ENCODE results near the gene EPHB6. TPM values are rescaled to one million over a fixed set of nuclear protein-coding genes. Genes with fewer than 3 reads are reported as not detected.

Gene EPHB6
- total RNA-seq, 3 donors from 2014 or later: 5.2 to 29.8 (median 29.6) TPM

DNA sequence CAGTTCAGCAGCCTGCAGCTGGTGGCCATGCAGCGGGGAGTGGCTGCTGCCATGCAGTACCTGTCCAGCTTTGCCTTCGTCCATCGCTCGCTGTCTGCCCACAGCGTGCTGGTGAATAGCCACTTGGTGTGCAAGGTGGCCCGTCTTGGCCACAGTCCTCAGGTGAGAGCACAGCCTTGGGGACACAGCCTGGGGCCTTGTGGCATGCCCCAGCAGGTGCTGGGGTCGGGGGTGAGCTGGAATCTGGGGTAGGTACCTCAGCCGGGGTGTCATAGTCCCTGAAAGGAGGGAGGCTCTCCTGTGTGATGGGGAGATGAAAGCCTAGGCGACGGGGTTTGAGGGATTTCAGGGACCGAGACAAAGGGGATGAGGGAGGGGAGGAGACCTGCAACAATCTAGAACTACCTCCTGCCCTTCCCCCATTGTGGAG lies 14.1 kb downstream of the EPHB6 start:
- intact Hi-C loops (cut with DNase I; ENCODE audit: low total_unique reads): no loop called here
- H3K27me3 ChIP-seq: no peaks in the 10 kb centered on the region
- TF ChIP-seq CTCF (IDR thresholded peaks at IDR 0.05) (no peak), POLR2AphosphoS5 (IDR thresholded peaks at IDR 0.05) (no peak), POLR2A (IDR thresholded peaks at IDR 0.05) (no peak)
- H3K9me3 ChIP-seq: no peaks in the 10 kb centered on the region
- no peak overlapping the region for H3K4me3 ChIP-seq
- no peak overlapping the region for H3K27ac ChIP-seq
- H3K36me3 ChIP-seq: no peaks in the 10 kb centered on the region
- no peaks in the 10 kb centered on the region for H3K4me1 ChIP-seq
- no peak for DNase-seq (ENCODE audit: low spot score in 2 of 2)

GRCh38 chr7:142869434-142869833 lies 14.6 kb downstream of the EPHB6 start:
- no peak for DNase-seq (ENCODE audit: low spot score in 2 of 2)
- H3K4me1 ChIP-seq: no peaks in the 10 kb centered on the region
- no peaks in the 10 kb centered on the region for H3K27me3 ChIP-seq
- no peaks in the 10 kb centered on the region for H3K36me3 ChIP-seq
- intact Hi-C loops (cut with DNase I; ENCODE audit: low total_unique reads): no loop called here
- H3K9me3 ChIP-seq: no peaks in the 10 kb centered on the region
- TF ChIP-seq POLR2AphosphoS5 (IDR thresholded peaks at IDR 0.05): no peak
- no peak for TF ChIP-seq CTCF (IDR thresholded peaks at IDR 0.05)
- TF ChIP-seq POLR2A (IDR thresholded peaks at IDR 0.05): no peak
- no peak overlapping the region for H3K27ac ChIP-seq
- no peak overlapping the region for H3K4me3 ChIP-seq

DNA sequence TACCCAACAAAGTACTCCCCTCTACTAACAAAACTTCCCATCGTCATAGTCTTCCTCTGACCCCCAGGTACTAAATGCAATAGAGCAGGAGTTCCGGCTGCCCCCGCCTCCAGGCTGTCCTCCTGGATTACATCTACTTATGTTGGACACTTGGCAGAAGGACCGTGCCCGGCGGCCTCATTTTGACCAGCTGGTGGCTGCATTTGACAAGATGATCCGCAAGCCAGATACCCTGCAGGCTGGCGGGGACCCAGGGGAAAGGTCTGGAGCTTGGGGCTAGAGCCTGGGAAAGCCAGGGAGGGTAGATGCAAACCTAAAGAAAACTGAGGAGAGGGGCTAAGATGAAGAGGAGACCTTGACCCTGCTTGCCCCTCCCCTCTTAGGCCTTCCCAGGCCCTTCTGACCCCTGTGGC lies 15.3 kb downstream of the EPHB6 start:
- TF ChIP-seq POLR2AphosphoS5 (IDR thresholded peaks at IDR 0.05) (no peak), POLR2A (IDR thresholded peaks at IDR 0.05) (no peak), CTCF (IDR thresholded peaks at IDR 0.05) (no peak)
- Histone ChIP-seq H3K4me3 (no peak overlapping the region), H3K36me3 (no peaks in the 10 kb centered on the region), H3K27me3 (no peaks in the 10 kb centered on the region), H3K4me1 (no peaks in the 10 kb centered on the region), H3K9me3 (no peaks in the 10 kb centered on the region), H3K27ac (no peak overlapping the region)
- intact Hi-C loops (cut with DNase I; ENCODE audit: low total_unique reads): no loop called here
- peak in 1 of 2 donors; percentile 46 for DNase-seq (ENCODE audit: low spot score in 2 of 2)

- TF ChIP-seq POLR2A (IDR thresholded peaks at IDR 0.05) (no peak), CTCF (IDR thresholded peaks at IDR 0.05) (no peak), POLR2AphosphoS5 (IDR thresholded peaks at IDR 0.05) (no peak)
- intact Hi-C loops (cut with DNase I; ENCODE audit: low total_unique reads): no loop called here
- Histone ChIP-seq H3K36me3 (no peaks in the 10 kb centered on the region), H3K9me3 (no peaks in the 10 kb centered on the region), H3K27me3 (no peaks in the 10 kb centered on the region), H3K27ac (no peak overlapping the region), H3K4me1 (no peaks in the 10 kb centered on the region), H3K4me3 (no peak overlapping the region)
- DNase-seq (ENCODE audit: low spot score in 2 of 2): peak in 1 of 2 donors; percentile 35
Observed at GRCh38 chr7:142870566-142871259, 15.8 kb downstream of the EPHB6 start.

DNA sequence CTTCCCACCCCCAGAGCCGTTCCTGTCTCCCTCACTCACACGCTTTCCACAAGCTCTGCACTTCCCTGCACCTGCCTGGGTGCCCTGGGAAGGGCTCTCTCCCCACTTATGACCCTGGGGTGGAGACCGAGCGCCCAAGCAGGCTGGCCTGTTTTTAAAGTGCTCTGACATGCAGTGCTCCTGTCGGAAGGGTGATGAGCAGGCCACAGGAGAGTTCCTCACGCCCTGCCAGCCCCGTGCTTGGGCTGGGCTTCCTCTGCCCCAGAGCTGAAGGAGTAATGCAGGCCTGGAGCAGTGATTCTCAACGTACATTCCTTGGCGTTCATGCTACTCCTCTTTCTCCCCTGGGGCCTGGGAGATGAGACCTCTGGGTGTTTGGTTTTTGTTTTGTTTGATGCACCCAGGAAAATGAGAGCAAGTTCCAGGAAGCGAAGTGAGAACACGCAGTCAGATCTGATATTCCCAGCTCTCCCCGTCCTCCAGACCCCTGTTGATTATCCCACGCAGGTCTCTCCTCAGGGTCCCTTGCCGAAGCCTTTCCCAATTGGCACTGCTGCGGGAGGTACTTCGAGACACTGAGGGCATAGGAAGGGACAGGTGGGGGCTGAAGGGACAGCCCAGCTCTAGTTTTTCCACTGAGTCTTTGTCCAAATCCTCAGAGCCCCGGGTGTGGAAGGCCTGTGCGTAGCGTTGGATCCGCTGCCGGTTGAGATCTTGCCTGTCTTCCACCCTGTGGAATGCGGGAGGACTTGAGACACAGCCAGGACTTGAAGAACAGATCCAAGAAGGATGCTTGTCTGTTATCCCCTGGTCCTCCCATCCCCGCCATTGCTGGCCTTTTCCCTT lies 16.6 kb downstream of the EPHB6 start:
- Histone ChIP-seq H3K4me3 (no peak overlapping the region), H3K4me1 (no peaks in the 10 kb centered on the region), H3K27me3 (no peaks in the 10 kb centered on the region), H3K36me3 (no peaks in the 10 kb centered on the region), H3K27ac (no peak overlapping the region), H3K9me3 (no peaks in the 10 kb centered on the region)
- no peak for TF ChIP-seq POLR2A (IDR thresholded peaks at IDR 0.05)
- no peak for TF ChIP-seq POLR2AphosphoS5 (IDR thresholded peaks at IDR 0.05)
- no peak for TF ChIP-seq CTCF (IDR thresholded peaks at IDR 0.05)
- DNase-seq (ENCODE audit: low spot score in 2 of 2): peak in 1 of 2 donors; percentile 30
- intact Hi-C loops (cut with DNase I; ENCODE audit: low total_unique reads): no loop called here

Measured in breast epithelium (tissue), 4 donors.